Sigmoid colon (tissue), 7 donors: Measurements from ENCODE around the gene FUNDC2. TPM values are rescaled to one million over a fixed set of nuclear protein-coding genes. Genes with fewer than 3 reads are reported as not detected.

ENCODE experiments used
- DNase-seq: peaks from one replicate; pipeline ENCODE4 v3.0.0-alpha.2; 2019
- H3K27ac ChIP-seq, 4 donors: fragments of 200-600 bp; sonication (generic); one replicate each; pipeline ENCODE4 v1.5.1; 2016 to 2019; ENCODE audit warnings: mild to moderate bottlenecking in 1 of 4
- H3K27me3 ChIP-seq, 3 donors: fragments of 200-600 bp; sonication (generic); one replicate each; pipeline ENCODE4 v1.5.1; 2019; ENCODE audit warnings: mild to moderate bottlenecking in 1 of 3
- H3K36me3 ChIP-seq, 4 donors: fragments of 200-600 bp; sonication (generic); one replicate each; pipeline ENCODE4 v1.5.1; 2016 to 2019
- H3K4me1 ChIP-seq, 4 donors: fragments of 200-600 bp; sonication (generic); one replicate each; pipeline ENCODE4 v1.5.1; 2017 to 2019
- H3K4me3 ChIP-seq, 4 donors: fragments of 200-600 bp; sonication (generic); one replicate each; pipeline ENCODE4 v1.5.1; 2017 to 2019; ENCODE audit warnings: mild to moderate bottlenecking in 2 of 4, moderate library complexity in 1 of 4
- H3K9me3 ChIP-seq, 4 donors: fragments of 200-600 bp in 3 of 4; sonication (generic) in 3 of 4; one replicate each; pipeline versions ENCODE4 v1.5.1 to v1.6.1; 2013 to 2019
- EP300 ChIP-seq, 4 donors: sonication (generic); formaldehyde crosslinking; IDR thresholded peaks; one replicate each; pipeline ENCODE4 v1.6.1; 2017; ENCODE audit warnings: antibody characterized with exemption in 4 of 4
- POLR2A ChIP-seq, 2 donors: fragments of 450-650 bp; IDR thresholded peaks; one replicate each; pipeline ENCODE4 v1.6.1; 2016; ENCODE audit warnings: antibody characterized with exemption in 2 of 2, mild to moderate bottlenecking in 2 of 2, moderate library complexity in 2 of 2
- POLR2AphosphoS5 ChIP-seq, 4 donors: sonication (generic); formaldehyde crosslinking; IDR thresholded peaks; one replicate each; pipeline ENCODE4 v1.6.1; 2017; ENCODE audit warnings: antibody characterized with exemption in 4 of 4
- WGBS, 2 donors: extraction: QIAGEN DNeasy Blood & Tissue Kit; methylation state at CpG; one replicate each; pipeline ENCODE4 v1.1.7; 2013; 5-methylcytosine and 5-hydroxymethylcytosine counted together
- intact Hi-C: fragments of 100-400 bp; cut with DNase I; formaldehyde crosslinking; loops from one replicate; pipeline ENCODE4 v1.15.1; 2023
- polyA plus RNA-seq, 3 donors: library from polyadenylated mRNA; stranded (reverse); fragments of 200-250 nt; gene quantifications; one replicate each; pipeline ENCODE4 v1.2.3, GENCODE V29; 2013
- total RNA-seq, 4 donors: library from RNA; depleted of rRNA; stranded (reverse); fragments of >200 nt; gene quantifications; one replicate each; pipeline ENCODE4 v1.1.0, GENCODE V29; 2016
- TF ChIP-seq, protein P1 (sequence below), 4 experiments: fragments of 450-650 bp in 3 of 4; fragments of 200-600 bp in 1 of 4; IDR thresholded peaks; one replicate each; pipeline ENCODE4 v1.5.1; 2016 to 2019; ENCODE audit warnings: antibody characterized with exemption in 4 of 4, mild to moderate bottlenecking in 3 of 4, moderate library complexity in 2 of 4
- donor health status: healthy with polysubstance abuse.
- donor health status: Bipolar disorder and iron deficiency.
- donor health status: healthy.

Gene FUNDC2
- total and polyA plus RNA-seq, 7 donors: 74.0 to 109 (median 96.4) TPM

DNA sequence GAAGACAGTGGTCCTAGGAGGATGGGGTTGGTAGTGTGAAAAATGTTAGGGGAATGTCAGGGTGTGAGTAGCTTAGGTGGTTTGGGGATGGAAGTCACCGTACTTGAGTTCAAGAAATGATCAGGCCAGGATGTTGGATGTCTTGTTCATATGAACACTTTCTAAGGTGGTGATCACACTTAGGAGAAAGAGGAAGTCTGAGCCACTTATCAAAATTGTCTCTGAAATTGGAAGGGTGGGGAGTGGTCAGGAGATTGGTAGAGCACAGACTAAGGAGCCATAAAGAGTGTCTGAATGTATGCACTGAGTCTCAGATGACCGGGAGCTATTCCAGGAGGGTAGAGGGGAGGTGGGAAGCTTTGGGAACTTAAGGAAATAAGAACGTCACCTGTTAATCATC is 27.0 kb downstream of the FUNDC2 start:
- no peak for TF ChIP-seq POLR2A (IDR thresholded peaks at IDR 0.05)
- no peak for TF ChIP-seq EP300 (IDR thresholded peaks at IDR 0.05)
- TF ChIP-seq POLR2AphosphoS5 (IDR thresholded peaks at IDR 0.05): no peak
- TF ChIP-seq, protein P1, sequence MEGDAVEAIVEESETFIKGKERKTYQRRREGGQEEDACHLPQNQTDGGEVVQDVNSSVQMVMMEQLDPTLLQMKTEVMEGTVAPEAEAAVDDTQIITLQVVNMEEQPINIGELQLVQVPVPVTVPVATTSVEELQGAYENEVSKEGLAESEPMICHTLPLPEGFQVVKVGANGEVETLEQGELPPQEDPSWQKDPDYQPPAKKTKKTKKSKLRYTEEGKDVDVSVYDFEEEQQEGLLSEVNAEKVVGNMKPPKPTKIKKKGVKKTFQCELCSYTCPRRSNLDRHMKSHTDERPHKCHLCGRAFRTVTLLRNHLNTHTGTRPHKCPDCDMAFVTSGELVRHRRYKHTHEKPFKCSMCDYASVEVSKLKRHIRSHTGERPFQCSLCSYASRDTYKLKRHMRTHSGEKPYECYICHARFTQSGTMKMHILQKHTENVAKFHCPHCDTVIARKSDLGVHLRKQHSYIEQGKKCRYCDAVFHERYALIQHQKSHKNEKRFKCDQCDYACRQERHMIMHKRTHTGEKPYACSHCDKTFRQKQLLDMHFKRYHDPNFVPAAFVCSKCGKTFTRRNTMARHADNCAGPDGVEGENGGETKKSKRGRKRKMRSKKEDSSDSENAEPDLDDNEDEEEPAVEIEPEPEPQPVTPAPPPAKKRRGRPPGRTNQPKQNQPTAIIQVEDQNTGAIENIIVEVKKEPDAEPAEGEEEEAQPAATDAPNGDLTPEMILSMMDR (IDR thresholded peaks at IDR 0.05): no peak
- Histone ChIP-seq H3K4me3 (no peak overlapping the region), H3K4me1 (peaks cover 0 to 6% (median 2%) of the 10 kb centered on the region in 4 donors), H3K27me3 (no peaks in the 10 kb centered on the region), H3K27ac (no peak overlapping the region), H3K36me3 (peaks cover 0 to 4% (median 0%) of the 10 kb centered on the region in 4 donors), H3K9me3 (no peaks in the 10 kb centered on the region)
- DNase-seq: no peak
- WGBS, 2 donors: 32 to 79% methylated on average over 3 of the region's 3 CpGs
- intact Hi-C loops: loop anchor here (10.0 kb wide), 1 partner anchor 139 kb away; no protein-coding TSS in a partner anchor

DNA sequence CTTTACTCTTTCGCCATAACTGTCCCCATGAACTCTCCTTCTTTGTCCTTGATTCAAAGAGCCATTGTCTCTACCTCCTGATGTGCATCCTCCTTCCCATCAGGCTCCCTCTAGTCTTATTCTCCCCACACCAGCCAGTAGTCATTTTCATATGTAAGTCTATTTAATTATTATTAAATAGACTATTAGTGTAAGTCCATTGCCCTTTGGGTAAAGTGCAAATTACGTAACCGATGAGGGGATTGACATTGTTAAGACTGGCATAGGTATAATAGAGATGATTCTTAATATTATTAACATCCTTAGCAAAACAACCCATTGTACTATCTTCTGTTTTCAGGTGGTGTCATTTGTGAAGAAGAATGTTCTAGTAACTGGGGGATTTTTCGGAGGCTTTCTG is 27.6 kb downstream of the FUNDC2 start:
- Histone ChIP-seq H3K4me1 (peaks cover 0 to 6% (median 2%) of the 10 kb centered on the region in 4 donors), H3K36me3 (peaks cover 0 to 4% (median 0%) of the 10 kb centered on the region in 4 donors), H3K27ac (no peak overlapping the region), H3K27me3 (no peaks in the 10 kb centered on the region), H3K9me3 (no peaks in the 10 kb centered on the region), H3K4me3 (no peak overlapping the region)
- WGBS, 2 donors: 95% methylated on average over 4 of the region's 4 CpGs
- no peak for DNase-seq
- TF ChIP-seq EP300 (IDR thresholded peaks at IDR 0.05): no peak
- TF ChIP-seq POLR2A (IDR thresholded peaks at IDR 0.05): no peak
- TF ChIP-seq, protein P1 (IDR thresholded peaks at IDR 0.05): no peak
- no peak for TF ChIP-seq POLR2AphosphoS5 (IDR thresholded peaks at IDR 0.05)
- intact Hi-C loops: loop anchor here (10.0 kb wide), 1 partner anchor 139 kb away; no protein-coding TSS in a partner anchor

DNA sequence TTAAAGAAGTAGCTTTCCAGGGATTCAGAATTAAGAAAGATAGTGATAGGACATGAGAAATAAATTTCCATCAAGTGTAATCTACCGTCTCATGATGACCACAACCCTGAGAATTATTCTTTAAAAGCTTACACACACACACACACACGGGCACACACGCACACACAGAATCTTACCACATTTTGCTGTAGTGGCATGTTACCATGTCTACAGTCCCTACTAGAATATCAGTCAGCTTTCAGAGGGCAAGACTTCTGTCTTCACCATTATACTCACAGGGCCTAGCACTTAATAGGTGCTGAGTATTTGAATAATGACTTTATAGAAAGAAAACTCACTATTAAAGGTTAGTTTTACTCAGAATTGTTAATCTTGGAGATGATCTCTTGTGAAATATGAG is 28.9 kb downstream of the FUNDC2 start:
- Histone ChIP-seq H3K27me3 (no peaks in the 10 kb centered on the region), H3K27ac (no peak overlapping the region), H3K4me3 (no peak overlapping the region), H3K4me1 (peaks cover 0 to 6% (median 2%) of the 10 kb centered on the region in 4 donors), H3K36me3 (peaks cover 0 to 4% (median 0%) of the 10 kb centered on the region in 4 donors), H3K9me3 (no peaks in the 10 kb centered on the region)
- TF ChIP-seq, protein P1 (IDR thresholded peaks at IDR 0.05): no peak
- TF ChIP-seq POLR2A (IDR thresholded peaks at IDR 0.05) (no peak), EP300 (IDR thresholded peaks at IDR 0.05) (no peak), POLR2AphosphoS5 (IDR thresholded peaks at IDR 0.05) (no peak)
- intact Hi-C loops: loop anchor here (10.0 kb wide), 1 partner anchor 141 kb away; no protein-coding TSS in a partner anchor
- WGBS, 2 donors: 92 to 94% methylated on average over 3 of the region's 3 CpGs
- DNase-seq: no peak

DNA sequence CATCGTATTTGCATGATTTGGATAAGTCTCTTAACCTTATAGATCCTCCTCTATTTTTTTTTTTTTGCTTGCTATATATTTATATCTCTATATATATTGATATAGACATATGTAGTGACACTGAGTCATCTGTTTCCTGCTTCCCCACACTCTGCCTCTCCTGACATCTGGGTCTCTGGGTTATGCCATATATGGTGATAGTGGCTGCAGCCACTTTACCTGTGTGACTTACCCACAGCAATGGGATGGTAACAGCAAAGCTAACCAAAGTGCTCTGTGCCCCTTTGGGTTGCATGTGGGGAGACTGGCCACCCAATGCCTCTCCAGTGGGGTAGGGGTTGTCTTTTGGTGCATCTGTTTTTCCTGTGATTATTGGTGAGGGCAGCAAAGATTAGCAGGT is 29.8 kb downstream of the FUNDC2 start:
- no peak for DNase-seq
- Histone ChIP-seq H3K4me3 (no peak overlapping the region), H3K27ac (peak overlapping the region in 3 of 4 donors; percentile 53 to 58 (median 56)), H3K27me3 (no peaks in the 10 kb centered on the region), H3K9me3 (no peaks in the 10 kb centered on the region), H3K4me1 (peaks cover 0 to 6% (median 2%) of the 10 kb centered on the region in 4 donors), H3K36me3 (peaks cover 0 to 9% (median 0%) of the 10 kb centered on the region in 4 donors)
- intact Hi-C loops: loop anchor here (2.0 to 10.0 kb wide), 2 partner anchors 30 to 142 kb away; partner anchors contain the start of gene FUNDC2
- 84 to 90% methylated on average over 1 of the region's 1 CpG for WGBS, 2 donors
- TF ChIP-seq EP300 (IDR thresholded peaks at IDR 0.05) (no peak), POLR2A (IDR thresholded peaks at IDR 0.05) (no peak)

DNA sequence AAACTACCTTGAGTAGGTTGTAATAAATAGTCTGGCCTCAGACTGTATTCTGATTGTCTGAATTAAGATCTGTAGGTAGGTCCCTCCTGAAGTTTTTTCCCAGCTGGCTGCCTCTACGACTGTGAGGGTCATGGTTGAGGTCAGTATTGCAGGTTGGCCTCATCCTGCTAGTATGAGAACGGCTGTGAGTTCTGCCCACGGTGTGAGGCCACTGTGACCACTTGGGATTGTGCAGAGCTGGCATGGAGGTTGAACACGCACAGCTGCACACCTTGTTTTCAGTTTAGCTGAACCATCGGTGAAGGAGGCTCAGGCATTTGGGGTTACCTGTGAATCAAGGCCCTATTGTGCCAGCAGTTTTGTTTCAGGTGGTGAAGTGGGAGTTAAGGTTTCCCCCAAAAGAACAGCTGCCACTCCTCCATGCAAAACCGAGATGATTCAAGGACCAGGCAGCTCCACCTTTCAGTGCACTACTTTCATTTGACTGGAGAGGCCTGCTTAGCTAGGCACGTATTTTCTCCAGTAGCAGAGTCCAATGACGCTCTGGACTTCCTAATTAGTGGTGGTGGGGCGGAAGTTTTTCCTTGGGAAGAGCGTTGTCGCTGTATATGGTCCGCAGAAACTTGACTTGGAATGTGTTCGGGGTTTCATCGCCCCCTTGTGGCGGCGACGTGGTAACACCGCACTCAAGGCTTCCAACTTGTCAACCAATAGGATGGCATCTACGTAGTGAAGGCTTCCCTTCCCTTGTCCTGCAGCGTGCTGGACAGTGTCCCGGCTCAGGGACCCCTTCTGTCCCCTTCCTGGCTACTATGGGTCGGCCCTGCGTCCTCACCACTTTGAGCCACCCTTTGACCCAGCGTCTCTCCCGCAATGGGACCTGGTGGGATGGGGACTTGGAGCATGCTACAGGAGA is 30.5 kb downstream of the FUNDC2 start:
- intact Hi-C loops: loop anchor here (1.0 to 10.0 kb wide), 3 partner anchors 30 to 142 kb away; partner anchors contain the start of gene FUNDC2
- Histone ChIP-seq H3K27ac (peak overlapping the region; percentile 55 to 59 (median 57)), H3K36me3 (peaks cover 0 to 9% (median 0%) of the 10 kb centered on the region in 4 donors), H3K27me3 (no peaks in the 10 kb centered on the region), H3K9me3 (no peaks in the 10 kb centered on the region), H3K4me3 (peak overlapping the region in 1 of 4 donors; percentile 12), H3K4me1 (peaks cover 0 to 6% (median 2%) of the 10 kb centered on the region in 4 donors)
- DNase-seq: peak; percentile 81
- TF ChIP-seq POLR2A (IDR thresholded peaks at IDR 0.05): no peak
- TF ChIP-seq, protein P1 (IDR thresholded peaks at IDR 0.05): peak; percentile 44 to 66 (median 59)
- TF ChIP-seq POLR2AphosphoS5 (IDR thresholded peaks at IDR 0.05): peak in 3 of 4 donors; percentile 7 to 42 (median 30)
- WGBS, 2 donors: 12 to 17% methylated on average over 23 to 25 of the region's 25 CpGs
